Fibroblast of mammary gland (primary cell): ENCODE data around the gene PUM2.

Experiments
- DNase-seq: peaks from one replicate; pipeline ENCODE4 v3.0.0-alpha.2; 2010; ENCODE audit warnings: low read depth
- H3K4me3 ChIP-seq: 2 replicates; pipeline ENCODE4 v1.5.1; 2011; ENCODE audit warnings: low read depth, mild to moderate bottlenecking, low read length, moderate library complexity; ENCODE audit not compliant: control insufficient read depth
- TF ChIP-seq, protein P1 (sequence below): conservative IDR thresholded peaks from 2 replicates; pipeline ENCODE4 v1.5.1; 2011; ENCODE audit warnings: low read depth, low read length, inconsistent platforms; ENCODE audit not compliant: control insufficient read depth, insufficient read depth

Gene PUM2

DNA sequence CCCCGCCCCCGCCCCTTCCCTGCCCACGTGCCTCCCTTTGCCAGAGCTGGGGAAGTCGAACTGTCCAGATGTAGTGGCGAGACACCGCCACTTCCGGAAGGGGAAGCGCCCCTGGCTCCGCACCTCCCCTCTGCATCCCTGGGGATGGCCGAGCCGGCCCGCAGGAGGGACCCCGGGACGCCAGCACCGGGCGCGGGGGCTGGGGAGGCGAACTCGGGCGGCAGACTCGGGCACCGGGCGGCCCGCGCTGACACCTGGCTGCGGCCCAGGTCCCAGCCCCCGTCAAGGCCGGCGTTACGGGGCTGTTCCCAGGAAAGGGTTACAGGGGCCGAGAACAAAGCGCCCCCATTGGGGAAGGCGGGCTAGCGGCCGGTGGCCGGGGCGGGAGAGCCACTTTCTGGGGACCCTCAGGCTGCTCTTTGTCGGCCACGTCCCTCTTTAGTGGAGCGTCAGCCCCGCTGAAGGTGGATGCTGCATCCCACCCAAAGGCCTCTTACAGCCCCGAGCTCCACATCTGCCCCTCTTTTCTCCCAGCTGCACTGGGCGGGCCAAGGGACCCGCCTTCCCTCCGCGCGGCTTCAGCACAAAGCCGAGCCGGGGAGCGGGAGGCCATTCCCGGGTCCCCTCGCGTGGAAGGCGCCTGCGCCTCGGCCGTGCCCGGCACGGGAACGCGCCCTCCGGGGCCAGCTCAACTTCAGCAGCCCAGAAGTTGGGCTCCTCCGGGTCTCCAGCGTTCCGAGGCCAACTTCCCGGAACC is 127.1 kb downstream of the PUM2 start:
- peak overlapping the region; percentile 50 for H3K4me3 ChIP-seq
- TF ChIP-seq, protein P1, sequence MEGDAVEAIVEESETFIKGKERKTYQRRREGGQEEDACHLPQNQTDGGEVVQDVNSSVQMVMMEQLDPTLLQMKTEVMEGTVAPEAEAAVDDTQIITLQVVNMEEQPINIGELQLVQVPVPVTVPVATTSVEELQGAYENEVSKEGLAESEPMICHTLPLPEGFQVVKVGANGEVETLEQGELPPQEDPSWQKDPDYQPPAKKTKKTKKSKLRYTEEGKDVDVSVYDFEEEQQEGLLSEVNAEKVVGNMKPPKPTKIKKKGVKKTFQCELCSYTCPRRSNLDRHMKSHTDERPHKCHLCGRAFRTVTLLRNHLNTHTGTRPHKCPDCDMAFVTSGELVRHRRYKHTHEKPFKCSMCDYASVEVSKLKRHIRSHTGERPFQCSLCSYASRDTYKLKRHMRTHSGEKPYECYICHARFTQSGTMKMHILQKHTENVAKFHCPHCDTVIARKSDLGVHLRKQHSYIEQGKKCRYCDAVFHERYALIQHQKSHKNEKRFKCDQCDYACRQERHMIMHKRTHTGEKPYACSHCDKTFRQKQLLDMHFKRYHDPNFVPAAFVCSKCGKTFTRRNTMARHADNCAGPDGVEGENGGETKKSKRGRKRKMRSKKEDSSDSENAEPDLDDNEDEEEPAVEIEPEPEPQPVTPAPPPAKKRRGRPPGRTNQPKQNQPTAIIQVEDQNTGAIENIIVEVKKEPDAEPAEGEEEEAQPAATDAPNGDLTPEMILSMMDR: no peak
- peak; percentile 29 for DNase-seq

DNA sequence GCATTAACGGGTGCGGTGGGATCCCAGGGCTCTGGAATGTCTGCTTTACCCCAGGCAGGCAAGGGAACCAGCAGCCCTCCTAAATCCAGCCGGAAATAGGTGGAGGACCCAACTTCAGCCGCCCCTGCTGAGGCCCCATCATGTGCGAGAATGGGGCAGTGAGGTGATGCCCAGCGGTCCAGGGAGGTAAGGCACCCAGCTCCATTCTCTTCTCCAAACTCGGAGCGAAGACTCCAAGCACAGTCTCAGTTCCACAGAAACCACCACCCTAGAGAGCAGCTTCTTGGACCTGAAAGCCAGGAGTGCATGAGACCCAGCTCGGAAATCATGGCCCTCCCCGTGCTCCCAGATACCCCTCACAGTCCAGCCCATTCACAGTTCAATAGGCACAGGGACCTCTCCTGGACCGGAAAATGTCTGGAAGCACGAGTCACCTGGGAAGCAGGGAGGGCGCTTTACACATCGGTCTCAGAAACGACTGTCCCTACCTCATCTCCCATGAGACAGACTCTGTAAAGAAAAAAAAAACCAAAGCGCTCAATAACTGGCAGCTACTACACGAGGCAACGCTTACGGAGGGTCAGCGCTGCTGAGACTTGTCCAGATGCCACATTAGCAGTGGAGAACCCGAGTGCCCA is 127.8 kb downstream of the PUM2 start:
- DNase-seq: no peak
- H3K4me3 ChIP-seq: no peak overlapping the region
- TF ChIP-seq, protein P1: no peak

DNA sequence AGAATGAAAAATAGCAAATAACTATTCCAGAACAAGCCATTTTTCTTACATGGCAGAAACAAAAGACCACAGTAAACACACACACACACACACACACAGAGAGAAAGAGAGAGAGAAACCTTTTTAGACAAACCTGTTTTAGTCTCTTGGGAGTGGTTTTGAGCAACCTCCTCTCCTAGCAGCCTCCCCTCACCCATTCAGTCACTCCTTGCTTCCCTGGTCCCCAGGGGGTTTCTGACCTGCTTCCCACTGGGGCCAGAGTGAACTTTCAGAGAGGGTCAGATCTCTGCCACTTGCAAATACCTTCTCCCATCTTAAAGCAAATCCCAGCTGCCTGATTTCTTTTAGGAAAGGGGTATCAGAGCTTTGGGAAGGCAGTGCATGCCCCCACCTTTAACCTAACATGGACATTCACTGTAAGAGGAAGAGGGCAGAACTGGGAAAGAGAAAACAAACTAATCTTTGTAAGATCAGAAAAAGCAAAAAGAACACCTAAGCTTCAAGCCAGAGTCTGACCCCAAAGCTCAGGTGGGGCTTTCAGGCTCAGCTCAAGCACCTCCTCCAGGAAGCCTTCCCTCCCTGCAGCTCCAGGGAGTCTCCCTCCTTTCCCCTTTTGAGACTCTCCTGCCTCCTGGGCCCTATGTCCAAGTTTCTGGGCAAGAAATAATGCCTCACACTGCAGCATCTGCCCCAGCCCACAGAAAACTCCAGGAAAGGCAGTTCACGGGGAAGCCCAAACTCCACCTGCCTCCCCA is 128.5 kb downstream of the PUM2 start:
- H3K4me3 ChIP-seq: no peak overlapping the region
- TF ChIP-seq, protein P1: no peak
- no peak for DNase-seq

DNA sequence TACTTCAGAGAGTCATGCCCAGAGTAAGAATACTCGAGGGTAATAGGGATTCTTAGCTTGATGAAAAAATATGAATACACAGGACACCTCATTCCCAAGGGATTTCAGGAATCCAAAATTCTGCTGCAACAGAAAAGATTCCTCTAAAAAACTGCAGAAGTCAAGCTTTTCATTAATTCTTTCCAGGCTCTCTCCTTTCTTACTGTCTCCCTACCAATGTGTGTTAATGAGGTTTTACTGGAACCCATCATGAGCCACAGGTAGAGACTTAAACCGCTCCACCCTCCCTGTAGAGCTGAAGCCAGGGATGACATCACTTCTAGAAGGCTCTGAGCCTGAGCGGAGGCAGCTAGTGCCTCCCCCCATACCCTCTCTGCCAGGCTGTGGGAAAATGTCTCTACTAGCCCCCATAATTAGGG is 129.1 kb downstream of the PUM2 start:
- DNase-seq: peak; percentile 39
- TF ChIP-seq, protein P1: no peak
- H3K4me3 ChIP-seq: no peak overlapping the region

DNA sequence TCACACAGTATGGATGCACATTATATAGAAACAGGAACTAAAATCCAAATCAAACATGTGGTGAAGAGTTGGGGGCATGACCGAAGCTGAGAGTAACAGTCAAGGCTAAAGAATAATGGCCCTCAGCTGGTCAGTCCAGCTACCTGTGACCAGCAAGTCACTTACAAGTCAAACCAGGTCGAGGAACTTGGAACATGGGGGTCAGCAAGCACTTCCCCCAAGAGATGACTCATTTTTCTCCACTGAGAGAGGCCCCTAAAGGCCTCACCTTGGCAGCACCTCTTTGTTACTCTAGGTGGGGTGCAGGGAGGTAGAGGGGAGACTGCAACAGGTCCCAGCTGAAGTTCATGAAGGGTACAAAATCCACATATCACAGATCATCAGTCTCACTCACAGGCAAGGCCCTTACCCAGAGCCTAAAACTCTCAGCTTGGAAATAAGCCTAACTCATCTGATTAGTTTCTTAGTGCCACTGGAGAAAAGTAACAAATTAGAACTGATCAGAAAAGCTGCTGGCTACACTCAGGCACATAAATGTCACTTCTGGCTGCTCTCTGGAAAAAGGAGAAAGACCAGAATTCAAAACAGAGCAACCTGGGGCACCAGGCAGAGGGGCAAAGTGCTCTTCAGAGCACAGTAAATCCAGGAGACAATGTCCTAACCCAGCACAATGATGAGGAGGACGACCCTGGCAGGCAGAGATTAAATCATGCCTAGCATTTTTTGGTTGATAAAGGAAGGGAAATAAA is 129.7 kb downstream of the PUM2 start:
- no peak overlapping the region for H3K4me3 ChIP-seq
- TF ChIP-seq, protein P1: no peak

DNA sequence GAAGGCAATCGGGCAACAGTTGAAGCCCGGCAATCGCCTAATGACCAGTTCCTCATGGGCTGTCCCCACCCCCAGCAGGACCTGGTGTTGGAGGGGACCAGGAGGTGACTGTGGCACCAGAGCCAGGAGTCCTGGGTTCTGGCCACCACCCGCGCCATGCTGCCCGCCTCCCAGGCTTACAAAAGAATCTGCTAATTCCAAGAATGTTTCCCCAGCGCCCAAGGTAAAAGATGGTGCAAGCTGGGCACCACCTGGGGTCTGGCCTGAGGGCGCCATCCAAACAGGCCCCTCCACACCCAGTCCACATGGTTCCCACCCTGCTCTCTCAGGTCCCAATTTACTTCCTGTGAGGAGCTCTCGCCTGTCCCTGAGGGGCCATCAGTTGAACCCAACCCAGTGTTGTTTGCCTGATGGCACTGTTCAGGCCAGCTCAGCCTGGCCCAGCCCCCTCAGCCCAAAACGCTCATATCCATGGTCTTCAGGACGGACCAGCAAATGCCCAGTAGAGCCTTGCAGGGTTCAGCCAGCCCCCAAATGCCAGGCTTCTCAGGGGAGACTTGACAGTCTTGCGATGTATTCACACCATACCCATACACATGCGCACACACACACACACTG is 130.8 kb downstream of the PUM2 start:
- no peak for DNase-seq
- H3K4me3 ChIP-seq: no peak overlapping the region
- TF ChIP-seq, protein P1: no peak

More for the DNA sequence above, 129.7 kb downstream of the PUM2 start:
- DNase-seq: no peak
